Activated CD4-positive, alpha-beta memory T cell treated with anti-CD3 and anti-CD28 coated beads for 36 hours (primary cell): Measurements from ENCODE around the gene HUNK. TPM values are rescaled to one million over a fixed set of nuclear protein-coding genes. Genes with fewer than 3 reads are reported as not detected.
"Not testable (repeated sequence)": the region's sequence is repeated elsewhere in the genome, so short reads cannot be mapped to it uniquely, and the experiment has no call there.

Source experiments
- CTCF ChIA-PET: fragments of 350-600 bp; sonication (Branson Sonifier 250); formaldehyde crosslinking; loops from one replicate; lab custom pipeline; 2021; ENCODE audit warnings: antibody characterized with exemption, inconsistent platforms; lab: Charles Lee
- POLR2A ChIA-PET: fragments of 350-600 bp; sonication (Branson Sonifier 250); formaldehyde crosslinking; loops from one replicate; lab custom pipeline; 2021; ENCODE audit warnings: antibody characterized with exemption; lab: Charles Lee
- DNase-seq: peaks from one replicate; pipeline ENCODE4 v3.0.0-alpha.2; 2020
- H3K27ac Mint-ChIP-seq: one replicate; pipeline ENCODE4 v1.8.0; 2021; ENCODE audit warnings: mixed read lengths
- H3K27me3 Mint-ChIP-seq: one replicate; pipeline ENCODE4 v1.8.0; 2021; ENCODE audit warnings: mixed read lengths
- H3K36me3 Mint-ChIP-seq: one replicate; pipeline ENCODE4 v1.8.0; 2021; ENCODE audit warnings: mixed read lengths
- H3K4me1 Mint-ChIP-seq: one replicate; pipeline ENCODE4 v1.8.0; 2021; ENCODE audit warnings: low read depth, mixed read lengths
- H3K4me3 Mint-ChIP-seq: one replicate; pipeline ENCODE4 v1.8.0; 2021; ENCODE audit warnings: mild to moderate bottlenecking, mixed read lengths
- H3K9me3 Mint-ChIP-seq: one replicate; pipeline ENCODE4 v1.8.0; 2021; ENCODE audit warnings: mixed read lengths
- intact Hi-C: fragments of 100-400 bp; cut with micrococcal nuclease; formaldehyde crosslinking; loops from one replicate; pipeline ENCODE4 v1.15.1; 2023
- total RNA-seq, 2 experiments: library from RNA; stranded (reverse); gene quantifications; one replicate each; pipeline ENCODE4 v1.2.3, GENCODE V29; 2021

HUNK gene
- total RNA-seq, 2 experiments from 2014 or later = 0.10 to 0.17 TPM

- H3K27me3 Mint-ChIP-seq = peaks cover 7% of the 10 kb centered on the region
- H3K9me3 Mint-ChIP-seq = no peaks in the 10 kb centered on the region
- DNase-seq = no peak
- H3K27ac Mint-ChIP-seq = no peak overlapping the region
- intact Hi-C loops = no loop called here
- CTCF ChIA-PET = no interaction called here
- no peaks in the 10 kb centered on the region for H3K4me1 Mint-ChIP-seq
- H3K36me3 Mint-ChIP-seq = no peaks in the 10 kb centered on the region
- no peak overlapping the region for H3K4me3 Mint-ChIP-seq
- POLR2A ChIA-PET = no interaction called here
These were observed 21.9 kb upstream of the HUNK start for GRCh38 chr21:31850886-31851285.

GRCh38 chr21:31855180-31855579, 17.6 kb upstream of the HUNK start:
- H3K27me3 Mint-ChIP-seq = peaks cover 3% of the 10 kb centered on the region
- POLR2A ChIA-PET = no interaction called here
- no peaks in the 10 kb centered on the region for H3K9me3 Mint-ChIP-seq
- H3K4me3 Mint-ChIP-seq = no peak overlapping the region
- intact Hi-C loops = no loop called here
- H3K36me3 Mint-ChIP-seq = no peaks in the 10 kb centered on the region
- H3K27ac Mint-ChIP-seq = no peak overlapping the region
- H3K4me1 Mint-ChIP-seq = no peaks in the 10 kb centered on the region
- DNase-seq = no peak
- CTCF ChIA-PET = no interaction called here

GRCh38 chr21:31857096-31857495, 15.7 kb upstream of the HUNK start:
- intact Hi-C loops = no loop called here
- CTCF ChIA-PET = interaction anchor here (0.6 kb wide), 1 partner anchor 201 kb away, joined by 3 read pairs; no protein-coding TSS in a partner anchor
- H3K4me3 Mint-ChIP-seq = no peak overlapping the region
- H3K9me3 Mint-ChIP-seq = no peaks in the 10 kb centered on the region
- no peaks in the 10 kb centered on the region for H3K36me3 Mint-ChIP-seq
- POLR2A ChIA-PET = no interaction called here
- peaks cover 3% of the 10 kb centered on the region for H3K27me3 Mint-ChIP-seq
- no peaks in the 10 kb centered on the region for H3K4me1 Mint-ChIP-seq
- no peak overlapping the region for H3K27ac Mint-ChIP-seq
- DNase-seq = no peak

- POLR2A ChIA-PET, H3K27me3 Mint-ChIP-seq, H3K9me3 Mint-ChIP-seq, H3K4me3 Mint-ChIP-seq, H3K27ac Mint-ChIP-seq, DNase-seq, H3K36me3 Mint-ChIP-seq, H3K4me1 Mint-ChIP-seq, intact Hi-C loops: not testable (repeated sequence)
- CTCF ChIA-PET = interaction anchor here (0.6 kb wide), 1 partner anchor 201 kb away, joined by 3 read pairs; no protein-coding TSS in a partner anchor
These were observed 15.2 kb upstream of the HUNK start for GRCh38 chr21:31857631-31858030.

- intact Hi-C loops = no loop called here
- Mint-ChIP-seq H3K4me3 (no peak overlapping the region), H3K27ac (no peak overlapping the region), H3K4me1 (no peaks in the 10 kb centered on the region), H3K27me3 (peaks cover 2% of the 10 kb centered on the region), H3K36me3 (no peaks in the 10 kb centered on the region), H3K9me3 (no peaks in the 10 kb centered on the region)
- DNase-seq = no peak
- POLR2A ChIA-PET = no interaction called here
- CTCF ChIA-PET = no interaction called here
These were observed 12.0 kb upstream of the HUNK start for GRCh38 chr21:31860851-31861250.

GRCh38 chr21:31862078-31862477, 10.7 kb upstream of the HUNK start:
- ChIA-PET CTCF (interaction anchor here (0.8 kb wide), 1 partner anchor 396 kb away, joined by 3 read pairs; no protein-coding TSS in a partner anchor), POLR2A (no interaction called here)
- intact Hi-C loops = no loop called here
- H3K4me3 Mint-ChIP-seq = no peak overlapping the region
- peaks cover 2% of the 10 kb centered on the region for H3K27me3 Mint-ChIP-seq
- H3K4me1 Mint-ChIP-seq = no peaks in the 10 kb centered on the region
- no peak overlapping the region for H3K27ac Mint-ChIP-seq
- no peaks in the 10 kb centered on the region for H3K9me3 Mint-ChIP-seq
- H3K36me3 Mint-ChIP-seq = no peaks in the 10 kb centered on the region
- no peak for DNase-seq

GRCh38 chr21:31865429-31865970, 7.3 kb upstream of the HUNK start:
- CTCF ChIA-PET = interaction anchor here (0.6 to 3.1 kb wide), 9 partner anchors 9 to 392 kb away, joined by 3 to 25 read pairs (median 4); no protein-coding TSS in a partner anchor
- intact Hi-C loops = no loop called here
- no peak overlapping the region for H3K4me3 Mint-ChIP-seq
- H3K27me3 Mint-ChIP-seq = peaks cover 9% of the 10 kb centered on the region
- H3K4me1 Mint-ChIP-seq = no peaks in the 10 kb centered on the region
- no peak for DNase-seq
- H3K27ac Mint-ChIP-seq = no peak overlapping the region
- H3K36me3 Mint-ChIP-seq = no peaks in the 10 kb centered on the region
- POLR2A ChIA-PET = no interaction called here
- H3K9me3 Mint-ChIP-seq = no peaks in the 10 kb centered on the region

GRCh38 chr21:31866077-31866511, 6.7 kb upstream of the HUNK start:
- intact Hi-C loops = loop anchor here (1.0 kb wide), 1 partner anchor 392 kb away; no protein-coding TSS in a partner anchor
- Mint-ChIP-seq H3K4me3 (no peak overlapping the region), H3K9me3 (no peaks in the 10 kb centered on the region), H3K4me1 (no peaks in the 10 kb centered on the region), H3K27ac (no peak overlapping the region), H3K36me3 (no peaks in the 10 kb centered on the region), H3K27me3 (peaks cover 12% of the 10 kb centered on the region)
- DNase-seq = peak; percentile 80
- ChIA-PET POLR2A (no interaction called here), CTCF (interaction anchor here (0.7 to 3.1 kb wide), 8 partner anchors 9 to 391 kb away, joined by 3 to 25 read pairs (median 4); no protein-coding TSS in a partner anchor)

- peaks cover 27% of the 10 kb centered on the region for H3K27me3 Mint-ChIP-seq
- no peaks in the 10 kb centered on the region for H3K9me3 Mint-ChIP-seq
- H3K4me1 Mint-ChIP-seq = peaks cover 6% of the 10 kb centered on the region
- no peak overlapping the region for H3K4me3 Mint-ChIP-seq
- no peak overlapping the region for H3K27ac Mint-ChIP-seq
- intact Hi-C loops = loop anchor here (10.0 kb wide), 1 partner anchor 205 kb away; no protein-coding TSS in a partner anchor
- H3K36me3 Mint-ChIP-seq = no peaks in the 10 kb centered on the region
- ChIA-PET POLR2A (no interaction called here), CTCF (no interaction called here)
- DNase-seq = no peak
These were observed 3.1 kb upstream of the HUNK start for GRCh38 chr21:31869750-31870149.

- DNase-seq = no peak
- Mint-ChIP-seq H3K36me3 (no peaks in the 10 kb centered on the region), H3K27ac (no peak overlapping the region), H3K27me3 (peaks cover 33% of the 10 kb centered on the region), H3K4me1 (peaks cover 6% of the 10 kb centered on the region), H3K9me3 (no peaks in the 10 kb centered on the region), H3K4me3 (no peak overlapping the region)
- ChIA-PET CTCF (interaction anchor here (1.2 kb wide), 1 partner anchor 387 kb away, joined by 3 read pairs; no protein-coding TSS in a partner anchor), POLR2A (no interaction called here)
- intact Hi-C loops = loop anchor here (10.0 kb wide), 1 partner anchor 206 kb away; no protein-coding TSS in a partner anchor
These were observed 2.2 kb upstream of the HUNK start for GRCh38 chr21:31870472-31871193.

GRCh38 chr21:31871371-31871770, 1.4 kb upstream of the HUNK start:
- POLR2A ChIA-PET, H3K4me3 Mint-ChIP-seq, DNase-seq, H3K36me3 Mint-ChIP-seq, H3K27ac Mint-ChIP-seq, H3K9me3 Mint-ChIP-seq, H3K4me1 Mint-ChIP-seq: not testable (repeated sequence)
- CTCF ChIA-PET = interaction anchor here (0.7 to 1.2 kb wide), 3 partner anchors 9 to 387 kb away, joined by 3 read pairs; no protein-coding TSS in a partner anchor
- intact Hi-C loops = loop anchor here (10.0 kb wide), 1 partner anchor 207 kb away; no protein-coding TSS in a partner anchor
- H3K27me3 Mint-ChIP-seq = peaks cover 38% of the 10 kb centered on the region

- CTCF ChIA-PET = interaction anchor here (0.7 to 1.2 kb wide), 3 partner anchors 8 to 386 kb away, joined by 3 read pairs; no protein-coding TSS in a partner anchor
- peaks cover 41% of the 10 kb centered on the region for H3K27me3 Mint-ChIP-seq
- POLR2A ChIA-PET = no interaction called here
- intact Hi-C loops = loop anchor here (2.0 to 10.0 kb wide), 2 partner anchors 207 to 387 kb away; no protein-coding TSS in a partner anchor
- DNase-seq = no peak
- H3K27ac Mint-ChIP-seq = no peak overlapping the region
- H3K4me1 Mint-ChIP-seq = peaks cover 6% of the 10 kb centered on the region
- H3K4me3 Mint-ChIP-seq = peak overlapping the region; percentile 68
- no peaks in the 10 kb centered on the region for H3K36me3 Mint-ChIP-seq
- H3K9me3 Mint-ChIP-seq = no peaks in the 10 kb centered on the region
These were observed 758 bp upstream of the HUNK start for GRCh38 chr21:31872072-31872451.
